DND-41 (cell line): ENCODE measurements around the gene TEAD1.

Source experiments
- ATAC-seq: fragments of 200-7000 bp; cut with Tn5 transposase; 3 replicates; pipeline ENCODE4 v1.9.1; 2021; ENCODE audit warnings: low read depth; ENCODE audit not compliant: insufficient read depth
- DNase-seq: peaks from one replicate; pipeline ENCODE4 v3.0.0-alpha.2; 2020
- H2AFZ ChIP-seq: 2 replicates; pipeline ENCODE4 v1.6.0; 2012; ENCODE audit warnings: low read depth, low read length
- H3K27ac ChIP-seq: 2 replicates; pipeline ENCODE4 v1.5.1; 2012; ENCODE audit warnings: low read length, inconsistent platforms
- H3K27me3 ChIP-seq: fragments of 200-600 bp; sonication (generic); 2 replicates; pipeline ENCODE4 v1.6.0; 2012; ENCODE audit warnings: low read length, mild to moderate bottlenecking, inconsistent platforms; ENCODE audit not compliant: insufficient read depth, poor library complexity
- H3K36me3 ChIP-seq: 2 replicates; pipeline ENCODE4 v1.5.1; 2012; ENCODE audit warnings: low read length, inconsistent platforms; ENCODE audit not compliant: insufficient read depth
- H3K4me1 ChIP-seq: 2 replicates; pipeline ENCODE4 v1.5.1; 2012; ENCODE audit warnings: mild to moderate bottlenecking, low read length; ENCODE audit not compliant: insufficient read depth
- H3K4me2 ChIP-seq: 2 replicates; pipeline ENCODE4 v1.6.0; 2012; ENCODE audit warnings: mild to moderate bottlenecking, moderate library complexity, low read length, inconsistent platforms; ENCODE audit not compliant: insufficient read depth
- H3K4me3 ChIP-seq, 2 experiments: fragments of 200-600 bp in 1 of 2; shearing (Covaris generic) in 1 of 2; 2 replicates each; pipeline ENCODE4 v1.5.1; 2012 to 2016; ENCODE audit warnings: inconsistent platforms in 2 of 2, low read length in 2 of 2, mild to moderate bottlenecking in 2 of 2, low read depth in 1 of 2, moderate library complexity in 1 of 2
- H3K79me2 ChIP-seq: 2 replicates; pipeline ENCODE4 v1.6.0; 2012; ENCODE audit warnings: low read length, inconsistent platforms; ENCODE audit not compliant: insufficient read depth
- H3K9ac ChIP-seq: 2 replicates; pipeline ENCODE4 v1.6.0; 2012; ENCODE audit warnings: low read depth, mild to moderate bottlenecking, inconsistent platforms, low read length, moderate library complexity
- H3K9me3 ChIP-seq: 2 replicates; pipeline ENCODE4 v1.5.1; 2012; ENCODE audit warnings: low read length, moderate library complexity, mild to moderate bottlenecking, inconsistent platforms; ENCODE audit not compliant: insufficient read depth, severe bottlenecking
- H4K20me1 ChIP-seq: 2 replicates; pipeline ENCODE4 v1.6.0; 2012; ENCODE audit warnings: low read length; ENCODE audit not compliant: insufficient read depth
- CTCF ChIP-seq: IDR thresholded peaks from 2 replicates; pipeline ENCODE4 v1.5.1; 2012; ENCODE audit warnings: borderline replicate concordance, low read length, moderate library complexity, mild to moderate bottlenecking; ENCODE audit not compliant: poor library complexity, severe bottlenecking; ENCODE audit errors: extremely low read depth
- EZH2 ChIP-seq: IDR thresholded peaks from 3 replicates; pipeline ENCODE4 v1.6.1; 2012; ENCODE audit warnings: borderline replicate concordance, low read depth, mild to moderate bottlenecking, moderate library complexity, low read length, inconsistent platforms; ENCODE audit not compliant: severe bottlenecking

Gene TEAD1

GRCh38 chr11:12680940-12681258 is 6.7 kb downstream of the TEAD1 start:
- Histone ChIP-seq H3K27me3 (peaks cover 47% of the 10 kb centered on the region), H2AFZ (no peak overlapping the region), H3K9ac (no peak overlapping the region), H3K79me2 (no peaks in the 10 kb centered on the region), H3K27ac (no peak overlapping the region), H4K20me1 (no peaks in the 10 kb centered on the region), H3K4me1 (no peaks in the 10 kb centered on the region), H3K9me3 (no peaks in the 10 kb centered on the region), H3K4me2 (no peak overlapping the region), H3K36me3 (no peaks in the 10 kb centered on the region), H3K4me3 (no peak overlapping the region)
- ATAC-seq (no peak), DNase-seq (no peak)
- no peak for TF ChIP-seq CTCF
- TF ChIP-seq EZH2 = no peak

GRCh38 chr11:12681466-12681865 is 7.2 kb downstream of the TEAD1 start:
- Histone ChIP-seq H3K4me1 (no peaks in the 10 kb centered on the region), H4K20me1 (no peaks in the 10 kb centered on the region), H3K79me2 (no peaks in the 10 kb centered on the region), H3K9me3 (no peaks in the 10 kb centered on the region), H3K4me2 (no peak overlapping the region), H2AFZ (no peak overlapping the region), H3K4me3 (no peak overlapping the region), H3K27ac (no peak overlapping the region), H3K36me3 (no peaks in the 10 kb centered on the region), H3K27me3 (peaks cover 47% of the 10 kb centered on the region), H3K9ac (no peak overlapping the region)
- DNase-seq = no peak
- no peak for ATAC-seq
- TF ChIP-seq CTCF (no peak), EZH2 (no peak)

DNA sequence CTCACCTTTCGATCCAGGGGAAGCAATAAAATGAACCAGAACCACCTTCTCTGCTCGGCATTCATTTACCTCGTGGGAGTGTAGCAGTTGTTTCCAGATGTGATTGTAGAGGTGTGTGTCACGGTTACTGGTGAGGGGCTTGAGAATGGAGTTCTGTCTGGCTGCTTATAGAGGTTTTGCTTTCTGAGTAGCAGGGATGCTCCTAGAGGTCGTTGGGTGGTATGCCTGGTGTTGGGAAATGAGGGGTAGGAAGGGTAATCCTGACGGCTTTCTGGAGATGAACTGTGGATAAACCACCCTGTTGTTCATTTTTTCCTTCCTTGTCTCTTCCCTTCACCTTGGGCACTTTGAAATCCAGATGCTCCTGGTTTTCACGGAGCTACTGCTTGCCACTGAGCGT is 8.1 kb downstream of the TEAD1 start:
- no peaks in the 10 kb centered on the region for H3K9me3 ChIP-seq
- no peaks in the 10 kb centered on the region for H3K79me2 ChIP-seq
- no peaks in the 10 kb centered on the region for H4K20me1 ChIP-seq
- peaks cover 40% of the 10 kb centered on the region for H3K27me3 ChIP-seq
- no peaks in the 10 kb centered on the region for H3K4me1 ChIP-seq
- H2AFZ ChIP-seq = no peak overlapping the region
- H3K9ac ChIP-seq = no peak overlapping the region
- no peak overlapping the region for H3K27ac ChIP-seq
- TF ChIP-seq EZH2 = no peak
- no peak for TF ChIP-seq CTCF
- no peak overlapping the region for H3K4me3 ChIP-seq
- H3K36me3 ChIP-seq = no peaks in the 10 kb centered on the region
- no peak for ATAC-seq
- H3K4me2 ChIP-seq = no peak overlapping the region
- DNase-seq = no peak
